BJ (cell line): ENCODE data around the gene PIRT. TPM values are rescaled to one million over a fixed set of nuclear protein-coding genes. Genes with fewer than 3 reads are reported as not detected.

Experiments
- CTCF ChIA-PET: fragments of 350-600 bp; formaldehyde crosslinking; extraction: SDS; loops from one replicate; lab custom pipeline; 2021; ENCODE audit warnings: antibody characterized with exemption, inconsistent platforms; lab: Yijun Ruan, JAX
- POLR2A ChIA-PET: fragments of 300-600 bp; sonication (Branson Sonifier 250); formaldehyde crosslinking; extraction: SDS; loops from one replicate; lab custom pipeline; 2021; ENCODE audit warnings: antibody characterized with exemption; lab: Charles Lee
- DNase-seq: peaks from one replicate; pipeline ENCODE4 v3.0.0-alpha.2; 2011; ENCODE audit warnings: low read depth
- H3K27me3 ChIP-seq: 2 replicates; pipeline ENCODE4 v1.6.0; 2011; ENCODE audit warnings: low read length; ENCODE audit not compliant: control insufficient read depth, insufficient read depth
- H3K36me3 ChIP-seq: 2 replicates; pipeline ENCODE4 v1.5.1; 2011; ENCODE audit warnings: low read length; ENCODE audit not compliant: control insufficient read depth, insufficient read depth
- H3K4me3 ChIP-seq: 2 replicates; pipeline ENCODE4 v1.5.1; 2011; ENCODE audit warnings: low read depth, mild to moderate bottlenecking, control low read depth, low read length
- CTCF ChIP-seq: IDR thresholded peaks from 2 replicates; pipeline ENCODE4 v1.5.1; 2011; ENCODE audit warnings: low read depth, mild to moderate bottlenecking, control low read depth, inconsistent platforms, low read length, moderate library complexity; ENCODE audit not compliant: insufficient read depth
- polyA plus RNA-seq: library from polyadenylated mRNA; depleted of rRNA; stranded (reverse); fragments of >200 nt; gene quantifications from 2 replicates; pipeline ENCODE4 v1.2.3, GENCODE V29; 2011

Gene PIRT
- polyA plus RNA-seq, 1 experiment, result not detected

GRCh38 chr17:10779609-10780008 is 58.3 kb downstream of the PIRT start:
- Histone ChIP-seq H3K36me3 (no peaks in the 10 kb centered on the region), H3K4me3 (no peak overlapping the region), H3K27me3 (no peaks in the 10 kb centered on the region)
- ChIA-PET CTCF (no interaction called here), POLR2A (no interaction called here)
- DNase-seq, result no peak
- no peak for TF ChIP-seq CTCF

- ChIA-PET CTCF (no interaction called here), POLR2A (no interaction called here)
- Histone ChIP-seq H3K27me3 (no peaks in the 10 kb centered on the region), H3K36me3 (no peaks in the 10 kb centered on the region), H3K4me3 (no peak overlapping the region)
- TF ChIP-seq CTCF, result no peak
- no peak for DNase-seq
These were observed 60.0 kb downstream of the PIRT start for GRCh38 chr17:10777890-10778289.

- ChIA-PET POLR2A (no interaction called here), CTCF (no interaction called here)
- no peak for DNase-seq
- Histone ChIP-seq H3K4me3 (no peak overlapping the region), H3K36me3 (no peaks in the 10 kb centered on the region), H3K27me3 (no peaks in the 10 kb centered on the region)
- no peak for TF ChIP-seq CTCF
These were observed 60.6 kb downstream of the PIRT start for GRCh38 chr17:10777131-10777807.

GRCh38 chr17:10776381-10776780 is 61.5 kb downstream of the PIRT start:
- POLR2A ChIA-PET, result no interaction called here
- Histone ChIP-seq H3K4me3 (no peak overlapping the region), H3K36me3 (no peaks in the 10 kb centered on the region), H3K27me3 (no peaks in the 10 kb centered on the region)
- CTCF ChIA-PET, result no interaction called here
- no peak for DNase-seq
- TF ChIP-seq CTCF, result no peak

- TF ChIP-seq CTCF, result no peak
- POLR2A ChIA-PET, result no interaction called here
- DNase-seq, result no peak
- CTCF ChIA-PET, result no interaction called here
- Histone ChIP-seq H3K36me3 (no peaks in the 10 kb centered on the region), H3K4me3 (no peak overlapping the region), H3K27me3 (no peaks in the 10 kb centered on the region)
These were observed 62.0 kb downstream of the PIRT start for GRCh38 chr17:10775740-10776356.
